ELF-1 (cell line): Measurements from ENCODE around the gene CCDC146.
"Not testable (repeated sequence)": the region's sequence is repeated elsewhere in the genome, so short reads cannot be mapped to it uniquely, and the experiment has no call there.

Source experiments
- DNase-seq: peaks from one replicate; pipeline ENCODE4 v3.0.0-alpha.2; 2016; ENCODE audit warnings: low read depth, low spot score

CCDC146 gene, protein sequence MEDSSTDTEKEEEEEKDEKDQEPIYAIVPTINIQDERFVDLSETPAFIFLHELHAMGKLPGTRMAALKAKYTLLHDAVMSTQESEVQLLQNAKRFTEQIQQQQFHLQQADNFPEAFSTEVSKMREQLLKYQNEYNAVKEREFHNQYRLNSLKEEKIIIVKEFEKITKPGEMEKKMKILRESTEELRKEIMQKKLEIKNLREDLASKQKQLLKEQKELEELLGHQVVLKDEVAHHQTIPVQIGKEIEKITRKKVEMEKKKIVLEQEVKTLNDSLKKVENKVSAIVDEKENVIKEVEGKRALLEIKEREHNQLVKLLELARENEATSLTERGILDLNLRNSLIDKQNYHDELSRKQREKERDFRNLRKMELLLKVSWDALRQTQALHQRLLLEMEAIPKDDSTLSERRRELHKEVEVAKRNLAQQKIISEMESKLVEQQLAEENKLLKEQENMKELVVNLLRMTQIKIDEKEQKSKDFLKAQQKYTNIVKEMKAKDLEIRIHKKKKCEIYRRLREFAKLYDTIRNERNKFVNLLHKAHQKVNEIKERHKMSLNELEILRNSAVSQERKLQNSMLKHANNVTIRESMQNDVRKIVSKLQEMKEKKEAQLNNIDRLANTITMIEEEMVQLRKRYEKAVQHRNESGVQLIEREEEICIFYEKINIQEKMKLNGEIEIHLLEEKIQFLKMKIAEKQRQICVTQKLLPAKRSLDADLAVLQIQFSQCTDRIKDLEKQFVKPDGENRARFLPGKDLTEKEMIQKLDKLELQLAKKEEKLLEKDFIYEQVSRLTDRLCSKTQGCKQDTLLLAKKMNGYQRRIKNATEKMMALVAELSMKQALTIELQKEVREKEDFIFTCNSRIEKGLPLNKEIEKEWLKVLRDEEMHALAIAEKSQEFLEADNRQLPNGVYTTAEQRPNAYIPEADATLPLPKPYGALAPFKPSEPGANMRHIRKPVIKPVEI

GRCh38 chr7:77121860-77122681 lies at the start of gene CCDC146:
Gene CCDC146 (plus strand): TSS chr7:77122615. CDS start chr7:77167669, 45,054 bp downstream.
- DNase-seq, result peak; percentile 100

DNA sequence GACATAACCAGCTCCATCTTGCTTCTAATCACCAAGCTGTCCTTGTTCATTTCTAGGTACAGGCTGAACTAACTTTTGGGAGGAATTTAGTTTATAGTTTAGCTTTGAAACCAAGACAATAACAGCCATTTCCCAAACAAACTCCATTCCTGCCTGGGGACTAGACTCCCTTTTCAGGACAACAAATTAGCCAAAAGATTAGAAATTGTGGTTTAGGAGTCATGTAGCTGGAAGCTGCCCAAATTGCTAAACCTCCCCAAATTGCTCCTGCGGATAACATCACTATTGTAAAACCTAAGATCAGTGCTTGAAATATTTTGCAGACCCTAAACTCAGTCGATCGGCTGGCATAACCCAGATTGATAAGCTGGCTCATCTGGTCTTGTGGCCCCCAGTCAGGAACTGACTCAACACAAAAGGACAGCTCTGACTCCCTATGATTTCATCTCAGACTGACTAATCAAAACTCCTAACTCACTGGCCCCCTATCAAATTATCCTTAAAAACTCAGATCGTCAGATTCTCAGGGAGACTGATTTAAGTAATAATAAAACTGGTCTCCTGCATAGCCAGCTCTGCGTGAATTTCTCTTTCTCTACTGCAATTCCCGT lies 47.5 kb upstream of the CCDC146 start:
- DNase-seq, result not testable (repeated sequence)

DNA sequence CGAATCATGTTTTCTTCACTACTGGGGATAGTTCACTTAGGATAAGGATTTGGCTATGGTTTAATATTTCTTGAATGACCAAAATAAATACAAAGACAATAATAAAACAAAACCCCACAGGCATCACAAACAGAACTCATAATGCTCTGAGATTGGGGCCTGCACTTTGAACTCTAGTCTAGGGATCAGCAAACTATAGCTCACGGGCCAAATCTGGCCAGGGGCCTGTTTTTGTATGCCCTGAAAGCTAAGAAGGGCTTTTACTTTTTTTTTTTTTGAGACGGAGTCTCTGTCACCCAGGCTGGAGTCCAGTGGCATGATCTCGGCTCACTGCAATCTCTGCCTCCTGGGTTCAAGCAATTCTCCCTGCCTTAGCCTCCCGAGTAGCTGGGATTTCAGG lies 45.4 kb upstream of the CCDC146 start:
- not testable (repeated sequence) for DNase-seq

DNA sequence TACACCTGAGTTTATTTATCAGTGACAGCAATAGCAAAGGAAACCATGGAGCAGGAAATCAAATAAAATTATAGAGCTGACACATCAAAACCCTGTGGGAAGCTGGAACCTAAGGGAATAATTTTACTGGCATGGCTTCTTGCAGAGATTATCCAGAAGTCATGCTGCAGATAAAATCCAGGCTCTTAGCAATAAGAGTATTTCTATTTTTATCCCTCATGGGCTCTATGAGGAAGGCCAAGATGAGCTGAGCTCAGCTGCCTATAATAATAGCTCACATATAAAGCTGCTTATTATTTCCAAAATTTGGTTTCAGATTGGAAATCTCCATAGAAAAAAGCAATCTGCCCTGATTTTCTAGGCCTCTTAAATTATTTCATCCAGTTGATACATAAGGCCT lies 43.3 kb upstream of the CCDC146 start:
- DNase-seq, result not testable (repeated sequence)

DNA sequence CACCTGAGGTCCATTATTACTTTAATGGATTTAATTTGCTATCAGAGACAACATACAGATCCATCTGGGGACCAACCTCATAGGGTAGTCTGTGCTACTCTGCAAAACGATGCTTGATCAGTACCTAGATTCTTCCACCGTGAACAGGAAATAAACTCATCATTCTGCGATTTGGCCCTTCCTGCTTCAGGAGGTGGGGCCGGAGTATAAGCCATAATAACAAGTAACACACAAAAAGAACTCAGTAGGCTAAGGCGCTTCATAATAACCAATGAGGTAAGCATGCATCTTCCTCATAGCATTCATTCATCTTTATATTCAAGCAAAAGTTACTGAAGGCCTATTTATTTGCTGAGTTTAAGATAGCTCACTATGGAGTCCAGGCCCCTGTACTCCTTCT lies 42.8 kb upstream of the CCDC146 start:
- not testable (repeated sequence) for DNase-seq

- DNase-seq, result not testable (repeated sequence)
Observed at GRCh38 chr7:77080236-77080635, 42.2 kb upstream of the CCDC146 start.

- not testable (repeated sequence) for DNase-seq
Observed at GRCh38 chr7:77082192-77082591, 40.2 kb upstream of the CCDC146 start.

DNA sequence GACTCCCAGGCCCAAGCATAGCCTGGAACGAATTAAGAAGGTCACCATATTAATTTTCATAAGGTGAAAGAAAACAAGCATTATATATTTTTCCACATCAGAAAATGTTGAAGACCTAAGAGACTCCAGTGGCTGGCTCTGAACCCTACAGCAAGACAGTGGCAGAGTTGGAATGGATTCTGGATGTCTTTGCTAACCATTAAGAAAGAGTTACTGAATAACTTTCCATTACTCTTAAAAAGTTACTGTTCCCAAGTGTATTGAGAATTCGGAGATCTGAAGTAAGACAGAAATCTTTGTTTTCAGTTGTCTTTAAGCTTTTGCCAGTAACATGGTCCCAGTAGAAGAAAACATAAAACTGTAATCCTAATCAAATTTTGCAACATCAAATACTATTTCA lies 30.1 kb upstream of the CCDC146 start:
- not testable (repeated sequence) for DNase-seq

GRCh38 chr7:77100501-77100900 lies 21.9 kb upstream of the CCDC146 start:
- DNase-seq, result not testable (repeated sequence)

DNA sequence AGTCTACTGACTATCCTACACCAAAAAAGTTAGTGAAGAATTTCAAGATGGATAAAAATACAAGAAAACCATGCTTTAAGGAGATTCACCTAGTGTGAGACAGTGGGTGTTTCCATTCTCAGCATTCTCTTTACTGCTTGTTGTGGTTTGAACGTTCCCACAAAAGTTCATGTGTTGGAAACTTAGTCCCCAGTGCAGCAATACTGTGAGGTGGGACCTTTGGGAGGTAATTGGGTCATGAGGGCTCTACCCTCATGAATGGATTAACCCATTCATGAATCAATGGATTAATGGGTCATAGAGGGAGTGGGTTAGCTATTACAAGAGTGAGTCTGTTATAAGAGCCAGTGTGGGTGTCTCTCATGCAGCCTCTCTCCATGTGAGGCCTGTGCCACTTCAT lies 21.2 kb upstream of the CCDC146 start:
- DNase-seq, result not testable (repeated sequence)

- DNase-seq, result not testable (repeated sequence)
Observed at GRCh38 chr7:77102671-77103070, 19.7 kb upstream of the CCDC146 start.

- DNase-seq, result not testable (repeated sequence)
Observed at GRCh38 chr7:77105904-77106303, 16.5 kb upstream of the CCDC146 start.

GRCh38 chr7:77107659-77108058 lies 14.8 kb upstream of the CCDC146 start:
- DNase-seq, result not testable (repeated sequence)

DNA sequence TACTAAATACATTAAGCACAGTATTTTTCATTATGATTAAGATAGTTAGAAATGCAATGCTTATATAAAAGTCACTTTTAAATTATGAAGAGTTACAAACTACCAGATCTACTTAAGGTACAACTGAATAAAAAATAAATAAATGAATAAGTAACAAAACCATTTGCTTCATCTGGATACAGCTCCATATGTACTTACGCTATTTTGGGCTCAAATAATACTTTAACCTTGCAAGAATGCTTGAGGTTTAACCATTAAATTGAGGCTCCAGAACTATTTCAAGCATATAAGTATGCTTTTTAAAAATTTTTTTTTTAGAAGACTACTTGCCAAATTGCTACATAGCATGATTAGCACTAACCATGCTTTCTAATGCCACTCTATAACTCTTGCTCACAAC lies 14.1 kb upstream of the CCDC146 start:
- DNase-seq, result not testable (repeated sequence)

GRCh38 chr7:77112719-77113306 lies 9.6 kb upstream of the CCDC146 start:
- DNase-seq, result not testable (repeated sequence)

DNA sequence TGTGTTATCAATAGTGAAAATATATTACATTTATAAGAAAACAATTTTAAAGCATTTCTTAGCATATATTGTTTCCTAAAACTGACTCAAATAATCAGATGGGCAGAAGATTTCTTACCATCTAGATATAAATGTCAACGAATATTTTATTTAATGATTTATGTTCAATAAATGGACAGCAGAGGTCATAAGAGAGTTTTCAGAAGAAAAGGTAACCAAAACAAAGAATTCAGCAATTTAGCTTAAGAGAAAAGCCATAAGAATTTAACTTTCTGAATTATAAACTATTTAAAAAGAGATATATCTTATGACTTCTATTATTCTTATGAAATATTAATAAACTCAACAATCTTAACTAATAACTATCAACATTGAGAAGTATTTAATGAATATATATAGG lies 3.1 kb downstream of the CCDC146 start:
- DNase-seq, result not testable (repeated sequence)

- not testable (repeated sequence) for DNase-seq
Observed at GRCh38 chr7:77127009-77127408, 4.6 kb downstream of the CCDC146 start.

DNA sequence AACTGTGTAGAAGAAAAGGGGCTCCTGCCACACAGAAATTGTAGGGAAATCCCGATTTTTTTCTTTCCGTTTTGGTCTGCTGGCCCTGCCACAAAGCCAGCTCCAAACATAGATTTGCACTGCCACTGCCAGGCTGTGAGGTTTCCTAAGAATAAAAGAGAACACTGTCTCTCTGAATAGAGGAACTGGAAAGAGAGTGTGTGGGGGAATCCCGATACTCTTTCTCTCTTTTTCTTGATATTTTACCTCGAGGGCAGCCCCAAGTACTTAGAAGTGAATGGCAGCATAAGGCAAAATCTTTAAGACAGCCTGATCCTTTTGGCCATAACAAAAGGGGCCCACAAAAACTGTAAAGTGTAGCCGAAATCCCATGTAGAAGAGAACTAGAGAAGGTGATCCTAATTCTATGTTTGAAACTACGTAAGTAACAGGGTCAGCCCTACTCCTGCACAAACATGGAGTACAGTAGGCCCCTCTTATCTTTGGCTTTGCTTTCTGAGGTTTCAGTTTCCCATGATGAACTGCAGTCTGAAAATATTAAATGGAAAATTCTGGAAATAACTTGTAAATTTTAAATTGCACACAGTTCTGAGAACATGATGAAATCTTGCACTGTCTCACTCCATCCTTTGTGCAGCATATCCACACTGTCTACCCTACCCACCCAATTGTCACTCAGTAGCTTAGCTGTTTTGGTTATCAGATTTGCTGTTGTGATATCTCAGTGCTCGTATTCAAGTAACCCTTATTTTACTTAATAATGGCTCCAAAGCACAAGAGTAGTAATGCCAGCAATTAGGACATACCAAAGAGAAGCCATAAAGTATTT lies 6.4 kb downstream of the CCDC146 start:
- DNase-seq, result not testable (repeated sequence)

- not testable (repeated sequence) for DNase-seq
Observed at GRCh38 chr7:77131781-77132180, 9.4 kb downstream of the CCDC146 start.

GRCh38 chr7:77138668-77139067 lies 16.3 kb downstream of the CCDC146 start:
- not testable (repeated sequence) for DNase-seq
